GM18867 (cell line): ENCODE data around the gene C16orf78.

Source experiments
- ATAC-seq: cut with Tn5 transposase; IDR thresholded peaks from one replicate; pipeline ENCODE4 v1.9.1; 2021; ENCODE audit warnings: mild to moderate bottlenecking, moderate library complexity; ENCODE audit not compliant: unreplicated experiment

Gene C16orf78

GRCh38 chr16:49382916-49383315 lies 9.3 kb downstream of the C16orf78 start:
- ATAC-seq = peak; percentile 53

- no peak for ATAC-seq
Observed at GRCh38 chr16:49395021-49395420, 21.4 kb downstream of the C16orf78 start.

- no peak for ATAC-seq
Observed at GRCh38 chr16:49396206-49396720, 22.7 kb downstream of the C16orf78 start.

- ATAC-seq = no peak
Observed at GRCh38 chr16:49398761-49399160, 25.2 kb downstream of the C16orf78 start.

- peak; percentile 98 for ATAC-seq
Observed at GRCh38 chr16:49399594-49400364, 26.2 kb downstream of the C16orf78 start.

- no peak for ATAC-seq
Observed at GRCh38 chr16:49400611-49401010, 27.0 kb downstream of the C16orf78 start.

GRCh38 chr16:49405123-49405522 lies 31.5 kb downstream of the C16orf78 start:
- no peak for ATAC-seq

DNA sequence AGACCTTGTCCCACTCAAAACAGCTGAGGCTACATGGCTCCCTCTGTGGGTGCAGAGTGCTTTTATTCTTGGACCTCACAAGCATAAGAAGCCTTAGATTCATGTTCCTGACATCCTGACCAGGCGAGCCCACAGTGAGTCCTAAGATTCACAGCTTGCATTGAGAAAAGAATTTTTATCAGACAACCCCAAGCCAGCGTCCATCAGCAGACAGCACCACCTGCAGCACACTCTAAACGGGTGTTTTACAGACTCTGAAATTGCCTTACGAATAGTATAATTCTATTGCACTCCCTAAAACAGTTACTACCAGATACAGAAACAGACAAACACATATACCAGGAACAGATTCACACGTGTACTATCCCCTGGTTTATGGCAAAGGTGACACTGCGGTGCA lies 31.9 kb downstream of the C16orf78 start:
- no peak for ATAC-seq

GRCh38 chr16:49407873-49408550 lies 34.4 kb downstream of the C16orf78 start:
- peak; percentile 89 for ATAC-seq

DNA sequence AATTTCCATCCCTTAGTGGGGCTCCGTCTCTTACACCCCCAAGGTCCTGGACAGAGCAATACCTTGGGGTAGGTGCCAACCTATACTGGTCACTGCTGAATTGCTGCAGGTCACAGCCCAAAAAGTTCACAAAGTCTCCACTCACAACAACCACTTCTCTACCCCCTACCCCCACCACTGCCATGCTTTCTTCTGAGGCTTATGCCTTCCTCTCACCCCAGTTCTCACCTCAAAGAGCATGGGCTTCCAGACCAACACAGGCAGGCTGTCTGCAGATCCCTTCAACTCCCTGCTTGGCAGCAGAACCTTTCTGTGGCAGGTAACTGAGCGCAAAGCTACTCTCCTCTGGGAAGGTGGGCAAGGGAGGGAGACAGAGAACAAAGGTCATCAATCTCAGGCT lies 35.5 kb downstream of the C16orf78 start:
- no peak for ATAC-seq

- ATAC-seq = no peak
Observed at GRCh38 chr16:49410226-49410625, 36.6 kb downstream of the C16orf78 start.

DNA sequence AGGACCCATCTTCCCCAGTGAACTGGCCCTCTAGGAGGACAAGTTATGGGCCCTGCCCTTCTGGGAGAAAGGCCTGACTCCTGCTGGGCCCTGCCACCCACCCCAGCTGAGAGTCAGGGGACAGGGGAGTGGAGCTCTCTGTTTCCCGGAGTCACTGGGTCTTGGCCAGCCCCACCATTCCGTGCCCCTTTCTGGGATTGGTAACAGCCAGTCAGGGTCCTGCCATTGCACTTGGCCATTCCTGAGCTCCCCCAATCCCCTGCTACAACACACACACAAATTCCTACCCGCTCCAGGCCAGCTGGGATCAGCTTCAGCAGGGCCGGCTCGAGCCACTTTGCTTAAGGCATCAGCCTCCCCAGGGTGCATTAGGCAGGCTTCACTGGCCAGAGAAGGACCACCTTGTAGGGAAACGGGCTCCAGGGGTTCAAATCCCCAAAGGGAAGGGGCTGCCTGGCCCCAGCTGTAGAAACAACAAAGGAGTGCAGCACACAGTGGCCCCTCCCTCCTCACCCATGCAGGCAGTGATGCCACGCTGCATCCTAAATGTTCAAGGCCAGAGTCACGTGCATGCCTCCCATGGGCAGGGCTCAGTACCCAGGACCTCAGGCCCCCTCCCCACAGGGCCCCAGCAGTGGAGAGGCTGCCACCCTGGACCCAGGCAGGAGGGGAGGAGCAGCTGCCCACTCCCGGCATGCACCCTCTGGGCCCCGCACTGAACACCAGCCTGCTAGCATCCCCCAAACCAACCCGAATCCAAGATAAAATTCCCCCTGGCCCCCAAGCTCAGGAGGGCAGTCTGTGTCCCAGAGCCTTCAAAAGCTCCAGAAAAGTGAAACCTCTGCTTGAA lies 37.7 kb downstream of the C16orf78 start:
- no peak for ATAC-seq

- ATAC-seq = no peak
Observed at GRCh38 chr16:49414671-49415070, 41.1 kb downstream of the C16orf78 start.

DNA sequence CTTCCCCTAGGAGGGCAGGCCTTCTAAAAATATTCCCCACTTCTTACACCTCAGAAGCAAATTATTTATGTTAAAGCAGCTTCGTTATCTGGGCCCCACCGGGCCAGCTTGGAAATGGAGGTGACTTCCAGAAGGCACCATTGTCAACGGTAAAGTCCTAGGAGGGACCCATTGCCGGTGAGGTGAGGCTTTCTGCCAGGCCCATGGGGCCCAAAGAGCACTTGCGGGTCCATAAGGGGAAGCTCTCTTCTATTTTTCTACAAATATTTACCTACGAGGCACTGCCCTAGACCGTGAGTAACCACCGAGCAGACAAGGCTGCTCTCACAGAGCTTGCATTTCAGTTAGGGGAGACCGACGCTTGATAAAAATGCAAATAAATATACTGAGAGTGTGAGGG lies 41.5 kb downstream of the C16orf78 start:
- ATAC-seq = no peak

GRCh38 chr16:49416001-49416675 lies 42.5 kb downstream of the C16orf78 start:
- no peak for ATAC-seq

- no peak for ATAC-seq
Observed at GRCh38 chr16:49417354-49417753, 43.8 kb downstream of the C16orf78 start.

DNA sequence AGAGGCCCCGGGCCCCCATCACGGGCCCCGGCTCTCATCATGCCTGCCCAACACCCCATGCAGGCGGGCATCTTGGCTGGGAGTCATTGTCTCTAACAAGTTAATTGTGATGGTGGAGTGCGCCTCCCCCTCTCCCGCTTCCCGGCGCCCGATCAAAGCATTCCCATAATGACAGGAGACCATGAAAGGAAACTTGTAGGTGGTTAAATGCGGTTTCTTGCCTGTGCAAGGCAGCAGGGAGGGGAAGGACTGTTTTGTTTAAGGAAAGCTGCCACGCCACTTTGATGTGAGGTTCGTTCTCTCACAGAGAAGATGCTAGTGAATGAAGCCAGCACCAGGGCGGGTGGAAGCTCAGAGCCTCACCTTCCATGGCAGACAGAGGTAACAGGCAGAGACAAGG lies 45.4 kb downstream of the C16orf78 start:
- ATAC-seq = no peak

DNA sequence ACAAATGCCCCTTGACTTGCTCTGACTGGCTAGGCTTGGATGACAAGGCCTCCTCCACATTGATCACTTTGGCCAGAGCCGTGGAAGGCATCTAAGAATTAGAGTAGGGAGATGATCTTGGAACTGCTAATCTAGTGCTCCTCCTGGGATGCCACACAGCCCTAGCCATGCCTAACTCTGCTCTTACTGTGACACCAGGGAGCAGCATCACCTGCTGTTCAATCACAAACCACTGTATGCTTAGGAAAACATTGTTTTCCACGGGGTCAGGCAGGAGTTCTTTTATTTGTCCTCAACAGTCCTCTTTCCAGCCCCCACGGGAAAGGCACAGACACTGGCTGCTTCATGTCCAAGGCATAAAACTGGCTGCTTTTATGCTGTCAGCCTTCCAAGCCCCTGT lies 46.3 kb downstream of the C16orf78 start:
- no peak for ATAC-seq

GRCh38 chr16:49422896-49423295 lies 49.3 kb downstream of the C16orf78 start:
- ATAC-seq = no peak

DNA sequence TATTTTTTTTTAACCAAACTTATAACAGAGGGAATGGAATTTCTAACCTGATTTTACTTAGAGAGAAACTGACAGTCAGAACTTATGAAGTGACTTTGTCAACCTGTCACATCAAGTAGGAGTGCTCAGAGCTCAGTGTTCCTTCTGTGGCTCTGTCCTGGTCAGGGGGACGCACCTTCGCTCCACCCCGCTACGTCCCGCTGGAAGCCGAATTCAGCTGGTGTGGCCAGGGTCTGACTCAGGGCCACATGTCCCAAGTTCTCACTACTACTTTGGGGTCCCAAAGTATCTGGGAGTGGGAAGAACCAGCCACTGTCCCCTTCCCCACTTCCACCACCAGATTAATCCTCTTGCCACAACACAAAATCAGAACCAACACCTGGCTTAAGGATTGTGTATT lies 51.4 kb downstream of the C16orf78 start:
- no peak for ATAC-seq

GRCh38 chr16:49427771-49428170 lies 54.2 kb downstream of the C16orf78 start:
- no peak for ATAC-seq
